HepG2 (cell line): Measurements from ENCODE around the gene CHPF. TPM values are rescaled to one million over a fixed set of nuclear protein-coding genes. Genes with fewer than 3 reads are reported as not detected.

ENCODE experiments used
- ATRX ChIP-seq: sonication (generic); formaldehyde crosslinking; IDR thresholded peaks from 2 replicates; pipeline ENCODE4 v1.4.0; 2020; ENCODE audit warnings: missing genetic modification reagents, borderline replicate concordance
- NFKB2 ChIP-seq: sonication (generic); formaldehyde crosslinking; IDR thresholded peaks from 2 replicates; pipeline ENCODE4 v1.4.0; 2020; ENCODE audit warnings: missing genetic modification reagents, borderline replicate concordance
- NFRKB ChIP-seq: fragments of 450-650 bp; IDR thresholded peaks from 2 replicates; pipeline ENCODE4 v1.6.1; 2017
- NPAS2 ChIP-seq: sonication (generic); formaldehyde crosslinking; IDR thresholded peaks from 2 replicates; pipeline ENCODE4 v1.8.0; 2022; ENCODE audit warnings: mild to moderate bottlenecking, missing genetic modification reagents, borderline replicate concordance
- PAWR ChIP-seq: sonication (generic); formaldehyde crosslinking; IDR thresholded peaks from 2 replicates; pipeline ENCODE4 v1.4.0; 2020; ENCODE audit warnings: missing genetic modification reagents, mild to moderate bottlenecking, borderline replicate concordance
- PHF21A ChIP-seq: sonication (generic); formaldehyde crosslinking; IDR thresholded peaks from 2 replicates; pipeline ENCODE4 v1.5.0; 2020; ENCODE audit warnings: mild to moderate bottlenecking, missing genetic modification reagents
- POLR2AphosphoS5 ChIP-seq: IDR thresholded peaks from 2 replicates; pipeline ENCODE4 v1.6.1; 2012; ENCODE audit warnings: low read depth, low read length
- PRPF4 ChIP-seq: fragments of 200-400 bp; formaldehyde crosslinking; IDR thresholded peaks from 2 replicates; pipeline ENCODE4 v1.6.1; 2016; ENCODE audit warnings: low read length, low read depth; ENCODE audit not compliant: poor library complexity, severe bottlenecking
- SSRP1 ChIP-seq: IDR thresholded peaks from 2 replicates; pipeline ENCODE4 v1.6.1; 2016; ENCODE audit warnings: control low read depth
- TAF1 ChIP-seq: sonication (generic); formaldehyde crosslinking; IDR thresholded peaks from 2 replicates; pipeline ENCODE4 v1.4.0; 2020; ENCODE audit warnings: missing genetic modification reagents
- ZBTB20 ChIP-seq: sonication (generic); formaldehyde crosslinking; IDR thresholded peaks from 2 replicates; pipeline ENCODE4 v1.8.1; 2023; ENCODE audit warnings: missing genetic modification reagents, low read depth, mild to moderate bottlenecking, borderline replicate concordance
- ZNF253 ChIP-seq: sonication (generic); formaldehyde crosslinking; IDR thresholded peaks from 2 replicates; pipeline ENCODE4 v1.8.0; 2022; ENCODE audit warnings: mild to moderate bottlenecking, missing genetic modification reagents, borderline replicate concordance
- ZNF256 ChIP-seq: sonication (generic); formaldehyde crosslinking; conservative IDR thresholded peaks from 2 replicates; pipeline ENCODE4 v1.4.0; 2020; ENCODE audit warnings: missing genetic modification reagents
- ZNF275 ChIP-seq: sonication (generic); formaldehyde crosslinking; IDR thresholded peaks from 2 replicates; pipeline ENCODE4 v1.8.0; 2022; ENCODE audit warnings: missing genetic modification reagents, mild to moderate bottlenecking, inconsistent platforms, borderline replicate concordance
- ZNF646 ChIP-seq: sonication (generic); formaldehyde crosslinking; IDR thresholded peaks from 2 replicates; pipeline ENCODE4 v1.9.0; 2021; ENCODE audit warnings: mild to moderate bottlenecking, missing genetic modification reagents
- polyA plus RNA-seq, 8 experiments: library from polyadenylated mRNA; depleted of rRNA in 3 of 8; stranded (reverse) in 7 of 8; unstranded in 1 of 8; fragments of >200 nt; fragmentation: Illumina TruSeq in 4 of 8; extraction: Trizol in 4 of 8; gene quantifications; 2 replicates each; pipeline versions ENCODE4 v1.2.1 to v1.2.3, GENCODE V29; 2011 to 2016; ENCODE audit warnings: low read depth in 4 of 8, missing spikeins in 1 of 8, mixed read lengths in 1 of 8; ENCODE audit not compliant: insufficient read depth in 1 of 8
- total RNA-seq, 5 experiments: library from RNA; depleted of rRNA; stranded (reverse); fragments of >200 nt; fragmentation: Illumina TruSeq; extraction: Trizol; gene quantifications; 2 replicates each; pipeline ENCODE4 v1.2.3, GENCODE V29; 2016; ENCODE audit warnings: low read depth in 1 of 5
- TF ChIP-seq, protein P1 (sequence below): sonication (generic); formaldehyde crosslinking; conservative IDR thresholded peaks from 2 replicates; pipeline ENCODE4 v1.4.0; 2020; ENCODE audit warnings: missing genetic modification reagents
- TF ChIP-seq, protein P2 (sequence below): sonication (generic); formaldehyde crosslinking; conservative IDR thresholded peaks from 2 replicates; pipeline ENCODE4 v1.8.0; 2022; ENCODE audit warnings: low read depth, missing genetic modification reagents

Gene CHPF
- total and polyA plus RNA-seq, 2 of the 13 experiments (the other 11 are each of a cell fraction or from before 2014, with no cell fraction given): 79.6 to 111 TPM

DNA sequence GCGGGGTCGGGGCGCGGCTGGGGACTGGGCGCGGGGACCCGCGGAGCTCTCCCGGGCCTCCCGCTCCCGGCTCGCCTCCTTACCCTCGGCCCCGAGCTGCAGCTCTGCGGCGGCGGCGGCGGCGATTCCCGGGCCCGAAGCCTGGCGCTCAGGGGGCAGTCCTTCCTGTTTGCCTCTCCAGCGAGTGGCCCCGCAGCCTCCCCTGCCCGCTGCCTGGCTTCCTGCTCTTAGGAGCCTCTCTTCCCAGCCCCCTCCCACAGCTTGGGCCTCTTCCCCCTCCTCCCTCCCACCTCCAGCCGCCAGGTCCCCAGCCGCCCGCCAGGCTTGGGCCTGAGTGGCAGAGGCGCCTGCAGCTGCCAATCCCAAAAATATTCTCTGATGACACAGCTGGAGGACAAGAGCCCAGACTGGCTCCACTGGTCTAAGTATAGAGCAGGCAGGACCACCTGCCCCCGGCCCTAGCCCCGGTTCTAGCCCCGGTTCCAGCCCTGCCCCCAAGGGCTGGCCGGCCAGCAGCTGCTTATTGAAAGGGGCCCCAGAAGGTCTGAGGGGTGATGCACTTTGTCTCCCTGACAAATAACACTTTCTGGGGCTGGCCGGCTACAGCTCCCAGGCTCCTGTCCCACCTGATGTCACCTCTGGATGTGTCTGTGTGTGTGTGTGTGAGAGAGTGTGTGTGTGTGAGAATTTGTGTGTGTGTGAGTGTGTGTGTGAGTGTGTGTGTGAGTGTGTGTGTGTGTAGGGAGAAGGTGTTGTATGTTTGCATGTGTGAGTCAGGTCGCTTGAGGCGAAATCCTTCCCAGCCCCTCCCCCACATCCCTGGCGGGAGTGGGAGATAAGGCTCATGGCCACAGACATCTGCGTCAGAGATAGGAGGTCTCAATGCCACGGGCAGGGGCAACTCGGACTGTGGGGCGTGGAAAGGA lies 28.0 kb upstream of the CHPF start, which contains the start of gene OBSL1 (continued):
- TF ChIP-seq ZBTB20 (CRISPR knock-in tag): peak; percentile 81; the same call in 1 of the 2 replicates
- no peak for TF ChIP-seq PAWR
- TF ChIP-seq ATRX: no peak
- TF ChIP-seq NFRKB: no peak; the same call in 1 of the 2 replicates
- TF ChIP-seq, protein P1, sequence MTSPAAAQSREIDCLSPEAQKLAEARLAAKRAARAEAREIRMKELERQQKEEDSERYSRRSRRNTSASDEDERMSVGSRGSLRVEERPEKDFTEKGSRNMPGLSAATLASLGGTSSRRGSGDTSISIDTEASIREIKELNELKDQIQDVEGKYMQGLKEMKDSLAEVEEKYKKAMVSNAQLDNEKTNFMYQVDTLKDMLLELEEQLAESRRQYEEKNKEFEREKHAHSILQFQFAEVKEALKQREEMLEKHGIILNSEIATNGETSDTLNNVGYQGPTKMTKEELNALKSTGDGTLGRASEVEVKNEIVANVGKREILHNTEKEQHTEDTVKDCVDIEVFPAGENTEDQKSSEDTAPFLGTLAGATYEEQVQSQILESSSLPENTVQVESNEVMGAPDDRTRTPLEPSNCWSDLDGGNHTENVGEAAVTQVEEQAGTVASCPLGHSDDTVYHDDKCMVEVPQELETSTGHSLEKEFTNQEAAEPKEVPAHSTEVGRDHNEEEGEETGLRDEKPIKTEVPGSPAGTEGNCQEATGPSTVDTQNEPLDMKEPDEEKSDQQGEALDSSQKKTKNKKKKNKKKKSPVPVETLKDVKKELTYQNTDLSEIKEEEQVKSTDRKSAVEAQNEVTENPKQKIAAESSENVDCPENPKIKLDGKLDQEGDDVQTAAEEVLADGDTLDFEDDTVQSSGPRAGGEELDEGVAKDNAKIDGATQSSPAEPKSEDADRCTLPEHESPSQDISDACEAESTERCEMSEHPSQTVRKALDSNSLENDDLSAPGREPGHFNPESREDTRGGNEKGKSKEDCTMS: no peak
- peak; percentile 22; the same call in 1 of the 2 replicates for TF ChIP-seq NFKB2 (CRISPR knock-in tag)
- TF ChIP-seq TAF1: peak; percentile 73
- peak; percentile 65 for TF ChIP-seq PRPF4
- TF ChIP-seq ZNF256 (CRISPR knock-in tag): no peak
- TF ChIP-seq SSRP1 (CRISPR knock-in tag): peak; percentile 78; the same call in 1 of the 2 replicates
- peak; percentile 100 for TF ChIP-seq ZNF646 (CRISPR knock-in tag)
- TF ChIP-seq NPAS2 (CRISPR knock-in tag): no peak
- no peak for TF ChIP-seq ZNF253 (CRISPR knock-in tag)
- TF ChIP-seq POLR2AphosphoS5: peak; percentile 68
- peak; percentile 54; the same call in 1 of the 2 replicates for TF ChIP-seq ZNF275 (CRISPR knock-in tag)
- TF ChIP-seq, protein P2, sequence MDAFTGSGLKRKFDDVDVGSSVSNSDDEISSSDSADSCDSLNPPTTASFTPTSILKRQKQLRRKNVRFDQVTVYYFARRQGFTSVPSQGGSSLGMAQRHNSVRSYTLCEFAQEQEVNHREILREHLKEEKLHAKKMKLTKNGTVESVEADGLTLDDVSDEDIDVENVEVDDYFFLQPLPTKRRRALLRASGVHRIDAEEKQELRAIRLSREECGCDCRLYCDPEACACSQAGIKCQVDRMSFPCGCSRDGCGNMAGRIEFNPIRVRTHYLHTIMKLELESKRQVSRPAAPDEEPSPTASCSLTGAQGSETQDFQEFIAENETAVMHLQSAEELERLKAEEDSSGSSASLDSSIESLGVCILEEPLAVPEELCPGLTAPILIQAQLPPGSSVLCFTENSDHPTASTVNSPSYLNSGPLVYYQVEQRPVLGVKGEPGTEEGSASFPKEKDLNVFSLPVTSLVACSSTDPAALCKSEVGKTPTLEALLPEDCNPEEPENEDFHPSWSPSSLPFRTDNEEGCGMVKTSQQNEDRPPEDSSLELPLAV (CRISPR knock-in tag): no peak
- TF ChIP-seq PHF21A: peak; percentile 99
